GM19463 (cell line): ENCODE measurements around the gene TRIM17.

Experiments used
- ATAC-seq: cut with Tn5 transposase; IDR thresholded peaks from one replicate; pipeline ENCODE4 v1.9.1; 2021; ENCODE audit warnings: mild to moderate bottlenecking, moderate library complexity; ENCODE audit not compliant: unreplicated experiment

TRIM17 gene

GRCh38 chr1:228402641-228403025, 14.0 kb downstream of the TRIM17 start:
- ATAC-seq, result no peak

GRCh38 chr1:228401782-228402640, 14.7 kb downstream of the TRIM17 start:
- no peak for ATAC-seq

GRCh38 chr1:228400692-228401454, 15.8 kb downstream of the TRIM17 start:
- ATAC-seq, result no peak

GRCh38 chr1:228400237-228400651, 16.4 kb downstream of the TRIM17 start:
- ATAC-seq, result no peak

- ATAC-seq, result no peak
Observed at GRCh38 chr1:228399531-228400236, 17.0 kb downstream of the TRIM17 start.

- no peak for ATAC-seq
Observed at GRCh38 chr1:228398741-228399461, 17.8 kb downstream of the TRIM17 start.

- no peak for ATAC-seq
Observed at GRCh38 chr1:228397966-228398365, 18.7 kb downstream of the TRIM17 start.

- ATAC-seq, result no peak
Observed at GRCh38 chr1:228396770-228397662, 19.6 kb downstream of the TRIM17 start.

- ATAC-seq, result no peak
Observed at GRCh38 chr1:228394571-228395394, 21.9 kb downstream of the TRIM17 start.

- no peak for ATAC-seq
Observed at GRCh38 chr1:228393811-228394570, 22.7 kb downstream of the TRIM17 start.

- ATAC-seq, result no peak
Observed at GRCh38 chr1:228393268-228393701, 23.4 kb downstream of the TRIM17 start.

- ATAC-seq, result no peak
Observed at GRCh38 chr1:228392111-228392936, 24.3 kb downstream of the TRIM17 start.

GRCh38 chr1:228391411-228392020, 25.1 kb downstream of the TRIM17 start:
- no peak for ATAC-seq

GRCh38 chr1:228390649-228391048, 26.0 kb downstream of the TRIM17 start:
- ATAC-seq, result no peak

GRCh38 chr1:228387321-228387720, 29.3 kb downstream of the TRIM17 start:
- ATAC-seq, result no peak

GRCh38 chr1:228385232-228385631, 31.4 kb downstream of the TRIM17 start:
- no peak for ATAC-seq

GRCh38 chr1:228383773-228384172, 32.9 kb downstream of the TRIM17 start:
- no peak for ATAC-seq
